Activated naive CD8-positive, alpha-beta T cell treated with anti-CD3 and anti-CD28 coated beads, Interleukin-2, amount 50 U/mL, for 24 hours (primary cell): ENCODE measurements around the gene GPR89B.
"Not testable (repeated sequence)": the region's sequence is repeated elsewhere in the genome, so short reads cannot be mapped to it uniquely, and the experiment has no call there.

Experiments
- ATAC-seq: fragments of 150-1000 bp; cut with Tn5 transposase; one replicate; pipeline ENCODE4 v1.10.0; 2021
- DNase-seq: peaks from one replicate; pipeline ENCODE4 v3.0.0; 2021
- H3K27ac Mint-ChIP-seq: one replicate; pipeline ENCODE4 v1.8.0; 2021; ENCODE audit warnings: mild to moderate bottlenecking, mixed read lengths
- H3K27me3 Mint-ChIP-seq: one replicate; pipeline ENCODE4 v1.8.0; 2021; ENCODE audit warnings: mixed read lengths
- H3K36me3 Mint-ChIP-seq: one replicate; pipeline ENCODE4 v1.8.0; 2021; ENCODE audit warnings: low read depth, mixed read lengths
- H3K4me1 Mint-ChIP-seq: one replicate; pipeline ENCODE4 v1.8.0; 2021; ENCODE audit warnings: mixed read lengths
- H3K4me3 Mint-ChIP-seq: one replicate; pipeline ENCODE4 v1.8.0; 2021; ENCODE audit warnings: mild to moderate bottlenecking, moderate library complexity, mixed read lengths
- H3K9me3 Mint-ChIP-seq: one replicate; pipeline ENCODE4 v1.8.0; 2021; ENCODE audit warnings: mixed read lengths

The GPR89B gene

DNA sequence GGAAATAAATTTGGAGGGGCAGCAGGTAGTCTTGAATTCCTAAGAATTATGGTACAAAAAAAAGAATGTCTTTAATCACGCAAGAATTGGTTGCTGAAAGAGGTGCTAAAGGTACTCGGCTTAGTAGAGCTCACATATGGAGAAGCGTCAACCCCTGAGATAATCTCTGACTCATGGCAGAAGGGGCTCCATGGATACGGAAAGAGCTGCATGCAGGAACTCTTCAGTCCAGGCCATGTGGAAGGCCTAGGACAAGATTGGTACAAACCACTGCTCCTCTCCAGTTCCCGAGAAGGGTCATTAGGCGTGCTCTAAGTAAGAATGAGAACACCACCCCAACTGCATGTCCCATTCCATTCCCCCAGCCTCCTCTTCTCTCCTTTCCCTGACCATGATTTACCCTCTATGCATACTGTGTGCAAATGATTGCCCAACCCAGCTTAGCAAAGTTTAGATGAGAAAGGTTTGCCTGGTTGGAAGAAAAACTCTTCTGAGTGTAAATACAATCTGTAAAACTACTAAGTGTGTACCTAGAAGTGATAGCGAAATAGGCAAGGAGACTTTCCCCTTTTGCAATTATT, 14.8 kb upstream of the GPR89B start:
- H3K36me3 Mint-ChIP-seq = no peaks in the 10 kb centered on the region
- H3K4me1 Mint-ChIP-seq = no peaks in the 10 kb centered on the region
- no peak overlapping the region for H3K4me3 Mint-ChIP-seq
- no peak overlapping the region for H3K27ac Mint-ChIP-seq
- no peak for ATAC-seq
- DNase-seq = no peak
- H3K9me3 Mint-ChIP-seq = no peaks in the 10 kb centered on the region
- peaks cover 12% of the 10 kb centered on the region for H3K27me3 Mint-ChIP-seq

GRCh38 chr1:147919896-147920295, 8.3 kb upstream of the GPR89B start:
- DNase-seq (no peak), ATAC-seq (no peak)
- H3K27me3 Mint-ChIP-seq = peaks cover 12% of the 10 kb centered on the region
- H3K4me1 Mint-ChIP-seq = peaks cover 6% of the 10 kb centered on the region
- no peak overlapping the region for H3K4me3 Mint-ChIP-seq
- H3K36me3 Mint-ChIP-seq = no peaks in the 10 kb centered on the region
- no peak overlapping the region for H3K27ac Mint-ChIP-seq
- no peaks in the 10 kb centered on the region for H3K9me3 Mint-ChIP-seq

GRCh38 chr1:147924813-147925212, 3.4 kb upstream of the GPR89B start:
- peaks cover 12% of the 10 kb centered on the region for H3K4me1 Mint-ChIP-seq
- no peak overlapping the region for H3K27ac Mint-ChIP-seq
- H3K9me3 Mint-ChIP-seq = no peaks in the 10 kb centered on the region
- no peak for ATAC-seq
- no peak overlapping the region for H3K4me3 Mint-ChIP-seq
- DNase-seq = peak; percentile 8
- H3K27me3 Mint-ChIP-seq = no peaks in the 10 kb centered on the region
- no peaks in the 10 kb centered on the region for H3K36me3 Mint-ChIP-seq

- not testable (repeated sequence) for H3K27me3 Mint-ChIP-seq, H3K36me3 Mint-ChIP-seq, H3K4me3 Mint-ChIP-seq, H3K27ac Mint-ChIP-seq, DNase-seq, H3K9me3 Mint-ChIP-seq, ATAC-seq
- H3K4me1 Mint-ChIP-seq = peaks cover 31% of the 10 kb centered on the region
Measured at GRCh38 chr1:147927215-147927614, 1.0 kb upstream of the GPR89B start.

GRCh38 chr1:147927689-147928088, 531 bp upstream of the GPR89B start:
- ATAC-seq, H3K4me3 Mint-ChIP-seq, H3K36me3 Mint-ChIP-seq, DNase-seq, H3K9me3 Mint-ChIP-seq, H3K27ac Mint-ChIP-seq, H3K27me3 Mint-ChIP-seq: not testable (repeated sequence)
- peaks cover 34% of the 10 kb centered on the region for H3K4me1 Mint-ChIP-seq

- not testable (repeated sequence) for H3K9me3 Mint-ChIP-seq, H3K27me3 Mint-ChIP-seq
- H3K4me3 Mint-ChIP-seq = peak overlapping the region; percentile 80
Measured at GRCh38 chr1:147931137-147931536, 2.9 kb downstream of the GPR89B start.

GRCh38 chr1:147935296-147935695, 7.1 kb downstream of the GPR89B start:
- DNase-seq, H3K9me3 Mint-ChIP-seq, H3K4me3 Mint-ChIP-seq, ATAC-seq, H3K27ac Mint-ChIP-seq, H3K27me3 Mint-ChIP-seq: not testable (repeated sequence)
- H3K4me1 Mint-ChIP-seq = peaks cover 20% of the 10 kb centered on the region
- H3K36me3 Mint-ChIP-seq = peaks cover 18% of the 10 kb centered on the region

More at GRCh38 chr1:147931137-147931536, 2.9 kb downstream of the GPR89B start:
- not testable (repeated sequence) for H3K27ac Mint-ChIP-seq, DNase-seq, ATAC-seq
- H3K36me3 Mint-ChIP-seq = peaks cover 12% of the 10 kb centered on the region
- peaks cover 26% of the 10 kb centered on the region for H3K4me1 Mint-ChIP-seq

DNA sequence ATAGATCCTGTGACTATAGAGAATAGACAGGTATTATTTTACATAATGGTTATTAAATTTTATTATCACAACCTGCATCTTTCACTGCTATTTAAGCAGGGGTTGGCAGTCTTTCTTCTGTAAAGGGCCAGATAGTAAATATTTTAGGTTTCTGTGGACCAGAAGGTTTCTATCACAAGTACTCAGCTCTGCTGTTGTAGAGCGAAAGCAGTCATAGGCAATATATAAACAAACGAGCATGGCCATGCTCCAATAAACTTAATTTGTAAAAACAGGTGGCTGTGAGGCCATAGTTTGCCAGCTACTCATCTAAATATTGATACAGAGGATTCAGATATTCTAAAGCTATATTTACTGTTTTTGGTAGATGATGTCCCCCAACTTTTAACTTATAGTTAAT, 12.2 kb downstream of the GPR89B start:
- not testable (repeated sequence) for H3K4me3 Mint-ChIP-seq, H3K9me3 Mint-ChIP-seq, H3K27ac Mint-ChIP-seq, H3K36me3 Mint-ChIP-seq, ATAC-seq, H3K27me3 Mint-ChIP-seq, DNase-seq, H3K4me1 Mint-ChIP-seq

DNA sequence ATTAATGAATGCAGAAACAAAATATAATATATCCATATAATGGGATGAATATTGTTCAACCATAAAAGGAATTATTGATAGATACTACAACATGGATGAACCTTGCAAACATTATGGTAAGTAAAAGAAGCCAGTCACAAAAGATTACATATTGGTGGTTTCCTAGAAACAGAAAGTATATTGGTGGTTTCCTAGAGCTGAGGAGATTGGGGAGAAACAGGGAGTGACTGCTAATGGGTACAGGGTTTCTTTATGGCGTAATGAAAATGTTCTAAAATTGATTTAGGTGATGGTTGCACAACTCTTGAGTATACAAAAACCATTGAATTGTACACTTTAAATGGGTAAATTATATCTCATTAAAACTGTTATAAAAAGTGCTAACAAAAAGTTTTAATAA, 14.3 kb downstream of the GPR89B start:
- H3K4me1 Mint-ChIP-seq, H3K36me3 Mint-ChIP-seq, DNase-seq, ATAC-seq, H3K4me3 Mint-ChIP-seq, H3K27ac Mint-ChIP-seq, H3K9me3 Mint-ChIP-seq, H3K27me3 Mint-ChIP-seq: not testable (repeated sequence)

- not testable (repeated sequence) for H3K4me1 Mint-ChIP-seq, DNase-seq, H3K27ac Mint-ChIP-seq, H3K4me3 Mint-ChIP-seq, H3K27me3 Mint-ChIP-seq, H3K9me3 Mint-ChIP-seq, H3K36me3 Mint-ChIP-seq, ATAC-seq
Measured at GRCh38 chr1:147949517-147949916, 21.3 kb downstream of the GPR89B start.

DNA sequence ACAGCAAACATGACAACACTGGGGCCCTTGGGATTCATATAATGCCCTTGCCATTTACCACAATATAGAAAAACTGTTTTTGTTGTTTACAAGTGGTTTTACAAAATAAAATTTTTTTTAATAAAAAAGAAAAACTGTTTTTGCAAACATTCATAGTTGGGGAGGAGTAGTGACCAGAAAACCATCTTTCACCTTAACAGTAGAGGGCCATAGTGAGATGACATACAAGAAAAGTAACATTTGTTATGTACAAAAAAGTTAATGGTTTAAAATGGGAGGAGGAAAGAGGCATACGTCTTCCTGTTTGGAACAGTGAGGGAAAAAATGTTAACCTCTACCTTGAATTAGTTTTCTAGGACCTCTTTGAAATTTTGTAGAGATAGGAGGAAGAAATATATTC, 30.7 kb downstream of the GPR89B start:
- not testable (repeated sequence) for H3K4me1 Mint-ChIP-seq, H3K36me3 Mint-ChIP-seq, H3K27ac Mint-ChIP-seq, H3K27me3 Mint-ChIP-seq, H3K4me3 Mint-ChIP-seq, H3K9me3 Mint-ChIP-seq, DNase-seq, ATAC-seq

DNA sequence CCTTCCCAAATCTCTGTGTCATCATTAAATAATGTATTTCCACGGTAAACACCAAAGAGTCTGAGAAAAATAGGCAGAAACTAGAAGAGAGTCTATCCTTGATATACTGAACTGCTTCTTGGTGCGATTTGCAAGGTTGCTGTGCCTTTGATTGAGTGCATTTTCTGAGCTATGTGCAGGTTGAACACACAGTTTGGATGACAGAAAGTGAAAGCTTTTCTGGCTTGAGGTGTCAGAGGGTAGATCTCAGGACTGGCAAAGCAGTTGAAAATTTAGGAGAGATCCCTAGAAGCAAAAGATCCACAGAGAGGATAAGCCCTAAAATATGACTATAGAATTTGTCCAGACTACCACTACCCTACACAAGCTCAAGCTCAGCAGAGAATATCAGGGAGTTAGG, 31.5 kb downstream of the GPR89B start:
- not testable (repeated sequence) for H3K4me3 Mint-ChIP-seq, DNase-seq, H3K27ac Mint-ChIP-seq, H3K27me3 Mint-ChIP-seq, H3K9me3 Mint-ChIP-seq, H3K36me3 Mint-ChIP-seq, H3K4me1 Mint-ChIP-seq, ATAC-seq

DNA sequence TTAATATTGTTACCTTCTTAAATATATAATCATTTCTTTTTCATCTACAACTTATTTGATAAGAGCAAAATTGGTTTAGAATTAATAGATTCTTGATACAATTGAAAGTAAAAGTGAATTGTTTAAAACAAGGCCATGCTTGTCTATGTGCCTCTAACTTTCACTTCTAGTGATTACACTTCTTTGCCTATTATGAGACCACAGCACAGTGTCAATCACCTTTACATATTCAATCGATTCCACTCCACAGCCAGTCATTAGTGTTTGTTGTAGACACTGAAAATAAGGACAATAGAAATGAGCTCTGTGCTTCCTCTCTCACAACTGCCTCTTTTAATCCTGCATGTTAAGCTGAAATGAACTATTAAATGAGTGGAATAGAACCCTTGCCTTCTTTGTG, 36.4 kb downstream of the GPR89B start:
- not testable (repeated sequence) for H3K4me3 Mint-ChIP-seq, H3K27me3 Mint-ChIP-seq, H3K9me3 Mint-ChIP-seq, H3K4me1 Mint-ChIP-seq, H3K36me3 Mint-ChIP-seq, H3K27ac Mint-ChIP-seq, DNase-seq
- peak; percentile 39 for ATAC-seq

GRCh38 chr1:147966657-147967056, 38.4 kb downstream of the GPR89B start:
- H3K27me3 Mint-ChIP-seq, H3K9me3 Mint-ChIP-seq, H3K27ac Mint-ChIP-seq, H3K4me3 Mint-ChIP-seq, H3K36me3 Mint-ChIP-seq, DNase-seq, H3K4me1 Mint-ChIP-seq: not testable (repeated sequence)
- ATAC-seq = peak; percentile 99

DNA sequence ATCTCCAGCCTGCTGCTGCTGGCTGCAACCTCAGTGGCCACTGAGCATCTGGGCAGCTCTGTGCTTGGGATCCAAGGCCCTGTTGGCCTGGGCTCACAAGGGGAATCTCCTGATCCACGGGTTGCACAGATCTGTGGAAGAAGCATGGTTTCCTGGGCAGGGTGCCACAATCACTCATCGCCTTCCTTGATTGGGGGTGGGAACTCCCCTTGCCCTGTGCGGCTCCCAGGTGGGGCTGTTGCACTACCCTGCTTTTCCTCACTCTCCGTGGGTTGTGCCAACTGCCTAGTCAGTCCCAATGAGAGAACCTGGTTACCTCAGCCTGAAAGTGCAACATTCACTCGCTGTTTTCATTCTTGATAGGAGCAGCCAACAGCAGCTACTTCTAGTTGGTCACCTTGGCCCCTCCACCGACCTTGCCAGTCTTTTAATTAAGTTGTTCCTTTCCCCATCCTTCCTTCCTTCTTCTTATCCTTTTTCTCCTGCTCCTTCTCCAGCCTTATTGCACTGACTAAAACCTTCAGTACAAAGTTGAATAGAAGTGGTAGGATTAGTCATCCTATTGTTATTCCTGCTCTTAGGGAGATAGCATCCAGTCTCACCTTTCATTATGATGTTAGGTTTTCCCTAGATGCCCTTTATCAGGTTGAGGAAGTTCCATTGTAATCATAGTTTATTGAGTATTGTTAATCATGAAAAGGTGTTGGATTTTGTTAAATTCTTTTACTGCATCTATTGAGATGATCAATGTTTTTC, 50.9 kb downstream of the GPR89B start:
- Mint-ChIP-seq H3K36me3 (peaks cover 22% of the 10 kb centered on the region), H3K27ac (peak overlapping the region; percentile 20)
- not testable (repeated sequence) for H3K27me3 Mint-ChIP-seq, H3K4me3 Mint-ChIP-seq, H3K4me1 Mint-ChIP-seq, DNase-seq, H3K9me3 Mint-ChIP-seq
- peak; percentile 40 for ATAC-seq
